Spleen (tissue), 7 donors: ENCODE measurements around the gene CTXND1.

Experiments
- CTCF ChIP-seq, 11 experiments: fragments of 200-600 bp in 7 of 11; fragments of 450-650 bp in 4 of 11; sonication (generic) in 4 of 11; IDR thresholded peaks in 8 of 11; conservative IDR thresholded peaks in 3 of 11; 1 replicate in 7 of 11; 2 replicates in 4 of 11; pipeline versions ENCODE4 v1.4.0 to v1.8.0; 2016 to 2021; ENCODE audit warnings: antibody characterized with exemption in 11 of 11, inconsistent platforms in 4 of 11, mild to moderate bottlenecking in 1 of 11
- POLR2A ChIP-seq, 3 donors: fragments of 450-650 bp; IDR thresholded peaks; one replicate each; pipeline ENCODE4 v1.5.1; 2017; ENCODE audit warnings: antibody characterized with exemption in 3 of 3, mild to moderate bottlenecking in 1 of 3
- donor health status: DM: no; HTN: no; CAD: no; lungs with moderate emphysema.
- donor health status: DM: no; HTN: no; CAD: no.
- donor health status: DM: no; HTN: no; CAD: no.

- TF ChIP-seq CTCF (IDR thresholded peaks at IDR 0.05 in 8 of 11, conservative IDR thresholded peaks at IDR 0.05 in 3 of 11) (no peak), POLR2A (IDR thresholded peaks at IDR 0.05) (no peak)
Measured at GRCh38 chr15:80163897-80164296, 88.1 kb downstream of the CTXND1 start.
